B cell (primary cell): ENCODE measurements around the gene ARID3A. TPM values are rescaled to one million over a fixed set of nuclear protein-coding genes. Genes with fewer than 3 reads are reported as not detected.

Source experiments
- ATAC-seq: fragments of 200-7000 bp; cut with Tn5 transposase; one replicate; pipeline ENCODE4 v1.10.0; 2021; ENCODE audit warnings: low read depth, mild to moderate bottlenecking, moderate number of reproducible peaks, moderate library complexity
- CTCF ChIA-PET: fragments of 350-600 bp; sonication (Branson Sonifier 250); formaldehyde crosslinking; loops from one replicate; lab custom pipeline; 2021; ENCODE audit warnings: antibody characterized with exemption, inconsistent platforms; lab: Charles Lee
- POLR2A ChIA-PET: fragments of 350-600 bp; sonication (Branson Sonifier 250); formaldehyde crosslinking; loops from one replicate; lab custom pipeline; 2021; ENCODE audit warnings: antibody characterized with exemption; lab: Charles Lee
- DNase-seq: peaks from one replicate; pipeline ENCODE4 v3.0.0; 2013
- H2AFZ ChIP-seq: 2 replicates; pipeline ENCODE4 v1.6.1; 2012; ENCODE audit warnings: mild to moderate bottlenecking, low read depth, low read length; ENCODE audit not compliant: insufficient read depth, poor library complexity, severe bottlenecking
- H3K27ac ChIP-seq, 2 donors: 1 replicate in 1 of 2; 2 replicates in 1 of 2; pipeline ENCODE4 v1.5.1; 2012 to 2013; ENCODE audit warnings: low read length in 2 of 2, mild to moderate bottlenecking in 2 of 2, moderate library complexity in 1 of 2
- H3K27me3 ChIP-seq, 4 experiments: fragments of 200-600 bp in 1 of 4; sonication (generic) in 1 of 4; replicated peaks in 1 of 4; 1 replicate in 2 of 4; 2 replicates in 2 of 4; pipeline versions ENCODE4 v1.6.1 to v1.7.0; 2013 to 2016; ENCODE audit warnings: low read length in 3 of 4, mild to moderate bottlenecking in 2 of 4, mixed read lengths in 1 of 4, moderate library complexity in 1 of 4; ENCODE audit not compliant: insufficient read depth in 4 of 4, control insufficient read depth in 3 of 4; ENCODE audit errors: control extremely low read depth in 1 of 4
- H3K36me3 ChIP-seq, 2 experiments: replicated peaks in 1 of 2; 1 replicate in 1 of 2; 2 replicates in 1 of 2; pipeline versions ENCODE4 v1.6.1 to v1.7.1; 2013; ENCODE audit warnings: low read length in 1 of 2; ENCODE audit not compliant: insufficient read depth in 2 of 2, control insufficient read depth in 1 of 2; ENCODE audit errors: control extremely low read depth in 1 of 2, extremely low read depth in 1 of 2
- H3K4me1 ChIP-seq, 2 donors: fragments of 200-600 bp in 1 of 2; sonication (generic) in 1 of 2; 1 replicate in 1 of 2; 2 replicates in 1 of 2; pipeline versions ENCODE4 v1.5.1 to v1.6.1; 2013 to 2017; ENCODE audit warnings: low read length in 2 of 2; ENCODE audit not compliant: control insufficient read depth in 2 of 2, insufficient read depth in 2 of 2
- H3K4me2 ChIP-seq: replicated peaks from 2 replicates; pipeline ENCODE3; 2012; ENCODE audit warnings: mild to moderate bottlenecking, low read depth, low read length; ENCODE audit not compliant: poor library complexity, severe bottlenecking
- H3K4me3 ChIP-seq, 5 experiments: fragments of 200-600 bp in 1 of 5; sonication (generic) in 1 of 5; 1 replicate in 3 of 5; 2 replicates in 2 of 5; pipeline versions ENCODE4 v1.5.1 to v1.7.0; 2011 to 2016; ENCODE audit warnings: low read length in 4 of 5, mild to moderate bottlenecking in 4 of 5, low read depth in 2 of 5, control low read depth in 1 of 5, moderate library complexity in 1 of 5; ENCODE audit not compliant: insufficient read depth in 1 of 5; ENCODE audit errors: control extremely low read depth in 1 of 5, extremely low read depth in 1 of 5
- H3K79me2 ChIP-seq: fragments of 200-600 bp; sonication (generic); one replicate; pipeline ENCODE4 v1.6.0; 2016; ENCODE audit warnings: low read length; ENCODE audit not compliant: control insufficient read depth, insufficient read depth
- H3K9ac ChIP-seq: fragments of 200-600 bp; sonication (generic); 2 replicates; pipeline ENCODE4 v1.6.1; 2017; ENCODE audit warnings: mild to moderate bottlenecking, low read length, moderate library complexity
- H3K9me3 ChIP-seq, 3 donors: one replicate each; pipeline versions ENCODE4 v1.6.1 to v1.7.1; 2013; ENCODE audit warnings: low read length in 2 of 3; ENCODE audit not compliant: control insufficient read depth in 2 of 3, insufficient read depth in 1 of 3; ENCODE audit errors: control extremely low read depth in 1 of 3
- H4K20me1 ChIP-seq: 2 replicates; pipeline ENCODE4 v1.6.0; 2012; ENCODE audit warnings: mild to moderate bottlenecking, low read length; ENCODE audit not compliant: insufficient read depth, control insufficient read depth, poor library complexity, severe bottlenecking
- H3K27ac Mint-ChIP-seq: one replicate; pipeline ENCODE4 v1.8.0; 2021; ENCODE audit warnings: mixed read lengths
- H3K27me3 Mint-ChIP-seq: one replicate; pipeline ENCODE4 v1.8.0; 2021; ENCODE audit warnings: mixed read lengths
- H3K4me1 Mint-ChIP-seq: one replicate; pipeline ENCODE4 v1.8.0; 2021; ENCODE audit warnings: mixed read lengths
- H3K4me3 Mint-ChIP-seq: one replicate; pipeline ENCODE4 v1.8.0; 2021; ENCODE audit warnings: mixed read lengths
- H3K9me3 Mint-ChIP-seq: one replicate; pipeline ENCODE4 v1.8.0; 2022; ENCODE audit warnings: mixed read lengths; ENCODE audit not compliant: insufficient read depth
- CTCF ChIP-seq: fragments of 200-600 bp; IDR thresholded peaks from one replicate; pipeline ENCODE4 v1.8.0; 2022; ENCODE audit warnings: antibody characterized with exemption, mild to moderate bottlenecking
- EZH2 ChIP-seq: IDR thresholded peaks from 2 replicates; pipeline ENCODE4 v1.6.1; 2012; ENCODE audit warnings: borderline replicate concordance, low read depth, mild to moderate bottlenecking, moderate library complexity, low read length; ENCODE audit not compliant: insufficient read depth, poor library complexity, severe bottlenecking
- WGBS: methylation state at CpG from one replicate; pipeline ENCODE4 v1.1.5; 2013; ENCODE audit warnings: missing lambda C conversion rate; ENCODE audit not compliant: insufficient coverage; 5-methylcytosine and 5-hydroxymethylcytosine counted together
- intact Hi-C: fragments of 100-400 bp; cut with micrococcal nuclease; formaldehyde crosslinking; loops from one replicate; pipeline ENCODE4 v1.10.0; 2022
- polyA plus RNA-seq: library from polyadenylated mRNA; depleted of rRNA; stranded (reverse); fragments of >200 nt; gene quantifications from 2 replicates; pipeline ENCODE4 v1.2.3, GENCODE V29; 2012
- total RNA-seq, 2 donors: library from RNA; stranded (reverse); fragments of 120-200 nt in 1 of 2; gene quantifications; 1 replicate in 1 of 2; 2 replicates in 1 of 2; pipeline versions ENCODE4 v1.2.3 to v1.2.4, GENCODE V29; 2013 to 2022

The ARID3A gene
- total and polyA plus RNA-seq, 2 donors (not counting 1 experiment from before 2014, with no cell fraction given), result 22.9 to 60.5 TPM

GRCh38 chr19:907183-907853 lies 18.5 kb upstream of the ARID3A start:
- H3K27ac ChIP-seq, result peak overlapping the region; percentile 97 to 99
- ATAC-seq, result peak; percentile 28
- POLR2A ChIA-PET, result interaction anchor here (0.6 to 5.7 kb wide), 9 partner anchors 11 to 1179 kb away, joined by 3 to 56 read pairs (median 6); partner anchors contain the start of genes MED16 and RNU6-9
- Mint-ChIP-seq H3K27ac (peak overlapping the region; percentile 100), H3K27me3 (no peaks in the 10 kb centered on the region), H3K9me3 (no peaks in the 10 kb centered on the region), H3K4me1 (peaks cover 52% of the 10 kb centered on the region), H3K4me3 (peak overlapping the region; percentile 85)
- peak overlapping the region; percentile 27 for H3K9ac ChIP-seq
- CTCF ChIA-PET, result interaction anchor here (0.7 to 6.3 kb wide), 10 partner anchors 9 to 136 kb away, joined by 3 to 46 read pairs (median 4); partner anchors contain the start of genes KISS1R, MED16, RNU6-9 and WDR18
- H3K36me3 ChIP-seq, result peaks cover 0 to 17% of the 10 kb centered on the region in 2 experiments
- H3K4me3 ChIP-seq, result peak overlapping the region in 4 of 5 experiments; percentile 6 to 38 (median 28)
- H4K20me1 ChIP-seq, result peaks cover 21% of the 10 kb centered on the region
- no peak for TF ChIP-seq CTCF
- no peak for TF ChIP-seq EZH2
- intact Hi-C loops, result loop anchor here (5.0 kb wide), 1 partner anchor 355 kb away; no protein-coding TSS in a partner anchor
- peaks cover 52 to 65% of the 10 kb centered on the region in 2 donors for H3K4me1 ChIP-seq
- H3K9me3 ChIP-seq, result peaks cover 0 to 12% (median 0%) of the 10 kb centered on the region in 3 donors
- no peaks in the 10 kb centered on the region for H3K27me3 ChIP-seq
- H2AFZ ChIP-seq, result no peak overlapping the region
- H3K4me2 ChIP-seq, result peak overlapping the region; percentile 92
- WGBS, result 54% methylated on average over 11 of the region's 14 CpGs
- peaks cover 75% of the 10 kb centered on the region for H3K79me2 ChIP-seq
- peak; percentile 86 for DNase-seq
